Transverse colon (tissue), 4 donors: ENCODE measurements around the gene FKBP15. TPM values are rescaled to one million over a fixed set of nuclear protein-coding genes. Genes with fewer than 3 reads are reported as not detected.

Source experiments
- DNase-seq: peaks from one replicate; pipeline ENCODE4 v3.0.0-alpha.2; 2019
- H3K27ac ChIP-seq, 4 donors: fragments of 200-600 bp; sonication (generic); 2 replicates each; pipeline ENCODE4 v1.5.1; 2016 to 2018; ENCODE audit warnings: inconsistent platforms in 4 of 4
- H3K27me3 ChIP-seq: fragments of 200-600 bp; sonication (generic); 2 replicates; pipeline ENCODE4 v1.5.1; 2017; ENCODE audit warnings: inconsistent platforms
- H3K36me3 ChIP-seq, 4 donors: fragments of 200-600 bp; sonication (generic); 2 replicates each; pipeline ENCODE4 v1.5.1; 2017 to 2019; ENCODE audit warnings: inconsistent platforms in 4 of 4
- H3K4me1 ChIP-seq, 4 donors: fragments of 200-600 bp; sonication (generic); 2 replicates each; pipeline ENCODE4 v1.5.1; 2017 to 2020; ENCODE audit warnings: inconsistent platforms in 4 of 4
- H3K4me3 ChIP-seq, 4 donors: fragments of 200-600 bp; sonication (generic); 1 replicate in 1 of 4; 2 replicates in 3 of 4; pipeline versions ENCODE4 v1.5.1 to v1.6.1; 2017 to 2019; ENCODE audit warnings: inconsistent platforms in 4 of 4
- H3K9me3 ChIP-seq, 2 donors: fragments of 200-600 bp; sonication (generic); 2 replicates each; pipeline ENCODE4 v1.5.1; 2017 to 2019; ENCODE audit warnings: inconsistent platforms in 2 of 2
- EP300 ChIP-seq: sonication (generic); formaldehyde crosslinking; IDR thresholded peaks from one replicate; pipeline ENCODE4 v1.6.1; 2017; ENCODE audit warnings: antibody characterized with exemption, low read depth
- POLR2A ChIP-seq: fragments of 450-650 bp; IDR thresholded peaks from one replicate; pipeline ENCODE4 v1.6.1; 2016; ENCODE audit warnings: antibody characterized with exemption, mild to moderate bottlenecking, moderate library complexity
- POLR2AphosphoS5 ChIP-seq, 3 donors: sonication (generic); formaldehyde crosslinking; IDR thresholded peaks; one replicate each; pipeline ENCODE4 v1.6.1; 2016; ENCODE audit warnings: antibody characterized with exemption in 3 of 3
- WGBS, 2 donors: methylation state at CpG; one replicate each; pipeline ENCODE4 v1.1.5; 2018; ENCODE audit warnings: low coverage in 1 of 2; 5-methylcytosine and 5-hydroxymethylcytosine counted together
- in situ Hi-C, 4 donors: fragments of 200-750 bp; cut with MboI; loops; one replicate each; pipeline versions ENCODE4 v1.15.0 to v1.15.1; 2017; ENCODE audit warnings: low sequenced_read_pairs in 3 of 4, low pct_ligation_motif_present in 1 of 4, low pct_unique_long_range_greater_than_20kb in 1 of 4
- intact Hi-C: fragments of 100-400 bp; cut with DNase I; formaldehyde crosslinking; loops from one replicate; pipeline ENCODE4 v1.15.1; 2023; ENCODE audit warnings: low total_unique reads
- total RNA-seq, 4 donors: library from RNA; depleted of rRNA; stranded (reverse); fragments of >200 nt; gene quantifications; one replicate each; pipeline ENCODE4 v1.1.0, GENCODE V29; 2016
- TF ChIP-seq, protein P1 (sequence below), 5 experiments: fragments of 200-600 bp in 3 of 5; fragments of 450-650 bp in 2 of 5; sonication (generic) in 3 of 5; IDR thresholded peaks; 1 replicate in 2 of 5; 2 replicates in 3 of 5; pipeline ENCODE4 v1.5.1; 2016 to 2017; ENCODE audit warnings: antibody characterized with exemption in 5 of 5, inconsistent platforms in 3 of 5, mild to moderate bottlenecking in 2 of 5, moderate library complexity in 1 of 5

The FKBP15 gene
- total RNA-seq, 4 donors from 2014 or later, result 21.4 to 33.8 (median 23.3) TPM

DNA sequence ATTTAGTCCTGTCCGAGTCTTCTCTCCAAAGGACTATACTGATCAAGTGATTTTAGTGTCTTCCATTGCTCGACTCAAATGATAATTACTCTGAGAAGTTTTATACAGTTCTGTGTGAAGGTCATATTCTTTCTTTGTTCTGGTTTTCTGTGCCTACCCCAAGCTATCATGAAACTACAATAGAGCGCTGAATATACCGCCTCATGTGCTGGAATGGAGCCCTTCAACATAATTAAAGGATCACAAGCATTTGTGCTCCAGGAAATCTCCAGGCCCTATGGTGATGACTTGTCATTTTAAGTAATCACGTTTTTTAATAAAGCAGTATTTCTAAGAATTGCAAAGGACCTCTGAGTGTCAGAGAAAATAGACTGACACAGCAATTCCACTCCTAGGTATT lies 81.1 kb downstream of the FKBP15 start:
- Histone ChIP-seq H3K9me3 (no peaks in the 10 kb centered on the region), H3K4me1 (no peaks in the 10 kb centered on the region), H3K27me3 (peaks cover 3% of the 10 kb centered on the region), H3K27ac (no peak overlapping the region), H3K36me3 (no peaks in the 10 kb centered on the region), H3K4me3 (no peak overlapping the region)
- in situ Hi-C loops, result loop anchor here in 3 of 4 donors (25.0 kb wide), 3 partner anchors 97 to 522 kb away; no protein-coding TSS in a partner anchor
- WGBS, 2 donors, result 83 to 88% methylated on average over 5 of the region's 5 CpGs
- intact Hi-C loops, result no loop called here
- TF ChIP-seq POLR2AphosphoS5 (IDR thresholded peaks at IDR 0.05) (no peak), POLR2A (no peak), EP300 (no peak)
- TF ChIP-seq, protein P1, sequence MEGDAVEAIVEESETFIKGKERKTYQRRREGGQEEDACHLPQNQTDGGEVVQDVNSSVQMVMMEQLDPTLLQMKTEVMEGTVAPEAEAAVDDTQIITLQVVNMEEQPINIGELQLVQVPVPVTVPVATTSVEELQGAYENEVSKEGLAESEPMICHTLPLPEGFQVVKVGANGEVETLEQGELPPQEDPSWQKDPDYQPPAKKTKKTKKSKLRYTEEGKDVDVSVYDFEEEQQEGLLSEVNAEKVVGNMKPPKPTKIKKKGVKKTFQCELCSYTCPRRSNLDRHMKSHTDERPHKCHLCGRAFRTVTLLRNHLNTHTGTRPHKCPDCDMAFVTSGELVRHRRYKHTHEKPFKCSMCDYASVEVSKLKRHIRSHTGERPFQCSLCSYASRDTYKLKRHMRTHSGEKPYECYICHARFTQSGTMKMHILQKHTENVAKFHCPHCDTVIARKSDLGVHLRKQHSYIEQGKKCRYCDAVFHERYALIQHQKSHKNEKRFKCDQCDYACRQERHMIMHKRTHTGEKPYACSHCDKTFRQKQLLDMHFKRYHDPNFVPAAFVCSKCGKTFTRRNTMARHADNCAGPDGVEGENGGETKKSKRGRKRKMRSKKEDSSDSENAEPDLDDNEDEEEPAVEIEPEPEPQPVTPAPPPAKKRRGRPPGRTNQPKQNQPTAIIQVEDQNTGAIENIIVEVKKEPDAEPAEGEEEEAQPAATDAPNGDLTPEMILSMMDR (IDR thresholded peaks at IDR 0.05), result no peak
- DNase-seq, result no peak

DNA sequence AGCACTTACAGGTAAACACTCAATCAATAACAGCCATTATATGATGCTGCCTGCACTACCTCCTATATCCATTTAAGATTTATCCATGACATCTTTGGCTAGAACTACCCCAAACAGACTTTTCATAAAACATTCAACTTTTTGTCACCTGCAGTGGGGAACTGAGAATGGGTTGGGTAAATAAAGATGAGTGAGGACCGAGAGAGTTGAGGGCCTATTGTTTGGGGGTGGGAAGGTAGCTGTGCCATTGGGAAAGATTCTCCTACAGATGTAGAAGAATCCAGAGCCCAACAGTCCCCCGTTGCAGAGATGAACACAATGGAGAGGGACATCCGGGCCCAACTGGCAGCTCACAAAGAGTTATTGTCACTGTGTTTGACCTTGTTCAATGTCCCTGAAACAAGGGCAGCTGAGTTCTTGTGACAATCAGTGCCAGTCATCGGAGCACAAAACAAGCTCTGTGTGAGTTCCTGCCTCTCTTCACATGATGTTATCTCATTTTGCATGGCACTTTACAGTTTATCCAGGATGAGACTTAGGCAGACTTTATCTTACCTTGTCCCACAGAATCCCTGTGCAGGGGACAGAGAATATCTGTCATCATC lies 81.8 kb downstream of the FKBP15 start:
- TF ChIP-seq, protein P1 (IDR thresholded peaks at IDR 0.05), result no peak
- no peak for TF ChIP-seq POLR2A
- no peak for TF ChIP-seq POLR2AphosphoS5 (IDR thresholded peaks at IDR 0.05)
- TF ChIP-seq EP300, result no peak
- no peak for DNase-seq
- Histone ChIP-seq H3K9me3 (no peaks in the 10 kb centered on the region), H3K27ac (no peak overlapping the region), H3K36me3 (no peaks in the 10 kb centered on the region), H3K4me3 (no peak overlapping the region), H3K27me3 (peaks cover 3% of the 10 kb centered on the region), H3K4me1 (no peaks in the 10 kb centered on the region)
- 60 to 77% methylated on average over 3 to 4 of the region's 4 CpGs for WGBS, 2 donors
- in situ Hi-C loops, result loop anchor here in 3 of 4 donors (25.0 kb wide), 3 partner anchors 98 to 523 kb away; no protein-coding TSS in a partner anchor
- intact Hi-C loops, result no loop called here

DNA sequence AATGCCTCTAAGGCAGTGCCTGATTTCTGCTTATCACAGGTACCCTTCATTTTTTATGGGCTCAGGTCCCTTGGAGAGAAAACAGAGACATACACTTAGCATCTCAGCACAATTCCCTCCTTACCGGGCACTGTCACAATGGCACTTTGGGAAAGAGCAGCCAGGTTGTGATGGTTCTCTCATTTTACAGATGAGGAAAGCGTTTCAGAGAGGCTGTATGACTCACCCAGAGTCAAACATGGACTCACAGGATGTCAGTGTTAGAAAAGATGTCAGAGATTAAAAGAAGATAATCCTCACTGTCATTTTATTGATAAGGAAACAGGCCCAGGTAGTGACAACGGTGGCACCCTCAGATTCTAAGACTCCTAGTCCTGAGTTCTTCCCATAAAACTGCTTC lies 82.3 kb downstream of the FKBP15 start:
- in situ Hi-C loops (loop anchor here in 3 of 4 donors (25.0 kb wide), 3 partner anchors 99 to 524 kb away; no protein-coding TSS in a partner anchor), intact Hi-C loops (no loop called here)
- DNase-seq, result no peak
- Histone ChIP-seq H3K4me1 (no peaks in the 10 kb centered on the region), H3K27ac (no peak overlapping the region), H3K4me3 (no peak overlapping the region), H3K27me3 (peaks cover under 1% of the 10 kb centered on the region), H3K9me3 (no peaks in the 10 kb centered on the region), H3K36me3 (no peaks in the 10 kb centered on the region)
- WGBS, 2 donors, result 39 to 62% methylated on average over 2 to 3 of the region's 3 CpGs
- TF ChIP-seq POLR2A (no peak), POLR2AphosphoS5 (IDR thresholded peaks at IDR 0.05) (no peak), EP300 (no peak)
- TF ChIP-seq, protein P1 (IDR thresholded peaks at IDR 0.05), result no peak

DNA sequence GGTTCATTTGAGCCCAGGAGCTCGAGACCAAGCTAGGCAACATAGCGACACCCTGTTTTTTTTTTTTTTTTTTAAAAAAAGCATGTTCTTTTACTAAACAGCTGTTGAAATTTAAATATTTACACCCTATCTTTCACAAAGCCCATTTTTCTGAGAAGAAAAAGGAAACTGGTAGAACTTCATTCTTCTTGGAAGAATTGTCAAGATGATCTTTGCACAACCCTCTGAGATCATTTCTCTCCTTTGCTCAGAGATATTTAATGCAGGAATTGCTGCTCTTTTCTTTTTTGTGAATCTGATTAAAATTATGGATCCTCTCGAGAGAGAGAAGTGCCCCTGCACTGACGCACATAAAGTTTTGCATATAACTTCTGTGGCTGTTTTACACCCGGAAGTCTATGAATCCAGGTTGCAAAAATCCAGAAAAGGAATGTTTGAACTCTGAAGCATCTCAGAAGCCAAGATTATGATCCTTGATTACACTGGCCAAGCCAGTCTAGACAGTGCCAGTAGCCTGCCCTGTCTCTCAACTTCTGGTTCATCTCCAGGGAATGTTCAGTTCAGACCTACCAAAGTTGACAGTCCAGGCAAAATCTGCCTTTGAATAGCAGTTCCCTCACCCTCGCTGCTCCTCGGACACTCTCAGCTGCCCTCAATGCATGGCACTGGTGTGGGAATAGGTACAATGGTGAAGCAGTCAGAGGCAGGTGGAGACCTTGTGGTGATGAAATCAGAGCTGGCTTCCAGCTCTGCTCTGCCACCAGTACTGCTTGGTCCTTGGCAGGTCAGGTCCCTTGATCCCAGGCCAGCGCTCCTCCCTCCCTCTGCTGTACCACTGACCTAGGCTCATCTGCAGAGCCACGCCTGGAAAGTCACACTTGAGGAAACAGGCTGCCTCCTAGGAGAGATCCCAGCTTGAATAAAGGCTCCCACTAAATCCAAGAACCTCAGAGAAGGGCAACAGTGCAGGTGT lies 83.6 kb downstream of the FKBP15 start:
- WGBS, 2 donors, result 66 to 69% methylated on average over 6 to 9 of the region's 9 CpGs
- H3K27ac ChIP-seq, result no peak overlapping the region
- H3K27me3 ChIP-seq, result no peaks in the 10 kb centered on the region
- intact Hi-C loops, result no loop called here
- DNase-seq, result no peak
- H3K4me3 ChIP-seq, result no peak overlapping the region
- H3K36me3 ChIP-seq, result no peaks in the 10 kb centered on the region
- no peaks in the 10 kb centered on the region for H3K4me1 ChIP-seq
- TF ChIP-seq EP300 (no peak), POLR2A (no peak), POLR2AphosphoS5 (IDR thresholded peaks at IDR 0.05) (no peak)
- TF ChIP-seq, protein P1 (IDR thresholded peaks at IDR 0.05), result no peak
- no peaks in the 10 kb centered on the region for H3K9me3 ChIP-seq
- in situ Hi-C loops, result loop anchor here in 3 of 4 donors (25.0 kb wide), 3 partner anchors 100 to 525 kb away; no protein-coding TSS in a partner anchor
